OCI-LY1 (cell line): ENCODE results near the gene EEFSEC.

ENCODE experiments used
- CTCF ChIP-seq: fragments of 200-600 bp; sonication (generic), shearing (Covaris generic); IDR thresholded peaks from 2 replicates; pipeline ENCODE4 v1.5.1; 2017; ENCODE audit warnings: mild to moderate bottlenecking, antibody characterized with exemption, low read length, moderate library complexity, mixed read lengths
- EZH2 ChIP-seq: fragments of 200-600 bp; sonication (generic), shearing (Covaris generic); IDR thresholded peaks from 2 replicates; pipeline ENCODE4 v1.8.0; 2017; ENCODE audit warnings: borderline replicate concordance, mixed run types, mild to moderate bottlenecking, antibody characterized with exemption, low read length, moderate library complexity, mixed read lengths

GRCh38 chr3:128277378-128278069 lies 124.2 kb downstream of the EEFSEC start:
- no peak for TF ChIP-seq CTCF
- no peak for TF ChIP-seq EZH2
